Brain pericyte (primary cell): ENCODE measurements around the gene TMEM86B.
"Not testable (repeated sequence)": the region's sequence is repeated elsewhere in the genome, so short reads cannot be mapped to it uniquely, and the experiment has no call there.

Experiments used
- DNase-seq: peaks from one replicate; pipeline ENCODE4 v3.0.0-alpha.2; 2012; ENCODE audit warnings: low read depth, low spot score

TMEM86B gene

DNA sequence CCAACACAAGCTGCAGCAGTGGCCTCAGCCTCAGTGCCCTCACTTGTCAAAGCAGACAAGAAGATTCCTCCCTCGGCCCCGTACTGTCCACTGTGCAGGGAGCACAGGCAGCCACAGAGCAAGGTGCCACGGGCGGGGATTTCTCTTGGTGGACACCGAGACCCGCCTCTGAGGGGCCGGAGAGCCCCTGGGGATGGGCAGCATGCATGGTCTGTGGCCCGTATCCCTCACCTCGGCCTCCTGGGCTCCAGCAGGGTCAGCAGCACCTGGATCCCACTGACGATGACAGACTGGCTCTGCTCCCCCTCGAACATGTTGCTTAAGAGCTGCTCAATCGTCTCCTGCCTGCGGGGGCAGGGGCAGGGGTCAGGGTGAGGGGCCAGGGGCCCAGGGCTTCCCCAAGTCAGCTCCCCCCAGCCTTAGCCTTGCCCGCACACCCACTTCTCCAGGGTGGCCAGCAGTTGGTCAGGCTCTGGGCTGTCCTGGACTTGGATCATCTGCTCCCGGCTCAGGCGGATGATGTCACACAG is 13.4 kb upstream of the TMEM86B start:
- no peak for DNase-seq

DNA sequence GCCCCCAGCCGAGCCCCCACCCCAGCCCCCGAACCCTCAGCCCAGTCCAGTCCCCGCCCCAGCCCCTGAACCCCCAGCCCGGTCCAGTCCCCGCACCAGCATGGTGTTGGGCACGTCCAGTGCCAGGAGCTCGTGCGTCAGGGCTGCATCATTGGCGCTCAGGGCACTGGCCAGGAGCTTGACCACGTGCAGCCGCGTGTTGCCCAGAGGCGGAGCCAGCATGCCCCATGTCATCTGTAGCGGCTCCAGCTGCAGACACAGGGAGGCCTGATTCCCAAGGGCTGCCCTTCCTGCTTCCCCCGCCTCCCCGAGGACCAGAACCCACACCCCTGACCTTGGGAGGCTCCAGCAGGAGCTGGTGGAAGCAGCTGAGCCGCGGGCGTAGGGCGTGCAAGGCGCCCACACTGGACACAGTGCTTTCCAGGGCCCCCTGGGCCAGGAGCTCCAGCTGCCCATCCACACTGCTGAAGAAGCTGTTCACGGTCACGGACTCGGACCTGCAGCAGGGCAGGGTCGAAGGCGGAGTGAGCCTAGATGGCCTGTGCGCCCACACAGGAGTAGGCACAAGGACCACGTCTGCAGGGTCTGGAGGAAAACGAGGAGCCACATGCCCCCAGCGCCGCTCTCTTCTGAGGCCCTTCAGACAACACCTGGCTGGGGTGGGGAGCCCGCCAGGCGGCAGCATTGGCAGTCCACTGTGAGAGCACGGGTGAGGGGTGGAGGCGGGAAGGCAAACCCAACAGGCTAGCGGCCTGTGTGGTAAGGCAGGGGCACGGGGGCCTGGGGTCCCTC is 12.8 kb upstream of the TMEM86B start:
- DNase-seq: no peak

DNA sequence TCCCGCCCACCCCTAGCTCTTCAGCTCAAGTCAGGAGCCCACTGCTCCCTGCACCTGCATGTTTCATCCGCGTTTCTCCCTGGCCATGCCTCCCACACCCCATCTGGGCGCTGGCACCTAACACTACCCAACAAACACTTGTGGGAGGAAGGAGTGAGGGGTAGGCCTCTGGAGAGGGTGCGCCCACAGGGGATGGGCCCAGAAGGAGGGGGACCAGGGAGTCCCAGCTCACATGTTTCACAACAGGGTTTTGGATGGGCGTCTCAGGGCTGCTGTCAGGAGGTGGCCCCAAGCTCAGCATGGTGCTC is 12.1 kb upstream of the TMEM86B start:
- DNase-seq: no peak

DNA sequence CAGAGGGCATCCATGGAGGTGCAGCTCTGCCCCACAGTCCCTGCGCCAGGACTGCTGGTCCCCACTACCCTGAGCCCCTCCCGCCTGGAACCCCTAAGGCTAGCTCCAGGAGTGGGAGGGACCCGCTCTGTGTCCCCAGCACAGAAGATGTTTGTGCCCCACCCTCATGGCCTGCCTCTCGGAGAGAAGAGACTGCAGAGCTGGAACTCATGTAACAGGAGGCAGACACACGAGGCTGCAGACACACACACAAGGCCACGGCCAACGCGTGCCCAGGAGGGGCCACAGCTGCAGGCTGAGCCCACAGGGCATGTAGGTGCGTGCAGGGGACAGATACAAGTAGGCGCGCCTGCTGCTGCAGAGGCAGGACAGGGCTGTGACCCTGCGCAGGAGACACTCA is 10.4 kb upstream of the TMEM86B start:
- DNase-seq: no peak

DNA sequence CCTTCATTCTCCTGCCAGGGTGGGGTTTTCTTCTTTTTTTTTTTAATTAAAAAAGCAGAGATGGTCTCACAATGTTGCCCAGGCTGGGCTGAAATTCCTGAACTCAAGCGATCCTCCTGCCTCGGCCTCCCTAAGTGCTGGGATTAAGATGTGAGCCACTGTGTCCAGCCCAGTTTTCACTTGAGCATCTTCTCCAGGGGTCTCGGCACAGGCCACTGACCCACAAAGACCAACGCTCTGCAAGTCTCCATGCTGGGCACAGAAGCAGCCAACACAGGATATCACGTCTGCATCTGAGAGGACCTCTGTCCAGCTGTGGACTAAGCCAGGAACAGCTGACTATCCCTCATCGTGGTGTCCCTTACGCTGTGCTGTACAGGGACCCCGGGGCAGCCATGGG is 9.5 kb upstream of the TMEM86B start:
- no peak for DNase-seq

DNA sequence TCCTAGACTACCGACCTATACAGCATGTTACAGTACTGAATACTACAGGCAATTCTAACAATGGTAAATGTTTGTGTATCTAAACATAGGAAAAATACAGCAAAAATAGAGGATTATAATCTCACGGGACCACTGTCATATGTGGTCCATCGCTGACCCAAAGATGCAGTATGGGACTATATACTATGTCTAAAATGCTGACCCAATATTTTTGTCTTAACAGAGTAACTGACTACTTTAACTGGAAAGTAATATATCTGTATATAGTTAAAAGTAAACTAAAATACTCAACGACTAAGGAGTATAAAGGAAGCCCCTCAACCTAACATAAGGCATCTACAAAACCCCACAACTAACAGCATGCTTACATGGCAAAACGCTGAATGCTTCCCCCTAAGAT is 4.4 kb upstream of the TMEM86B start:
- no peak for DNase-seq

DNA sequence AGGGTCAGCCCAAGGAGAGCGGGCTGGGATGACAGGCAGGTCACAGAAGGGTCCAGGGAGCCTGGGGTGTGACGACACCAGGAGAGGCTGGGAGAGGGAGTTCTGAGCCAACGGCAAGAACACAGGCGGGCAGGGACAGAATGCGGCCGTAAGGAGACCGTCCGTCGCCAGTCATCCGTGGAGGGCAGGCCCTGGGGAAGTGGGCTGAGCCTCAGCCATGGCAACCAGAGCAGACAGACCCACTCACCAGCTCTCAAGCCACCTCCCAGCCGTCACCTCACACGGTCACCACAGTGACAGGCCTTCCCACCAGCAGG is 3.7 kb upstream of the TMEM86B start:
- no peak for DNase-seq

DNA sequence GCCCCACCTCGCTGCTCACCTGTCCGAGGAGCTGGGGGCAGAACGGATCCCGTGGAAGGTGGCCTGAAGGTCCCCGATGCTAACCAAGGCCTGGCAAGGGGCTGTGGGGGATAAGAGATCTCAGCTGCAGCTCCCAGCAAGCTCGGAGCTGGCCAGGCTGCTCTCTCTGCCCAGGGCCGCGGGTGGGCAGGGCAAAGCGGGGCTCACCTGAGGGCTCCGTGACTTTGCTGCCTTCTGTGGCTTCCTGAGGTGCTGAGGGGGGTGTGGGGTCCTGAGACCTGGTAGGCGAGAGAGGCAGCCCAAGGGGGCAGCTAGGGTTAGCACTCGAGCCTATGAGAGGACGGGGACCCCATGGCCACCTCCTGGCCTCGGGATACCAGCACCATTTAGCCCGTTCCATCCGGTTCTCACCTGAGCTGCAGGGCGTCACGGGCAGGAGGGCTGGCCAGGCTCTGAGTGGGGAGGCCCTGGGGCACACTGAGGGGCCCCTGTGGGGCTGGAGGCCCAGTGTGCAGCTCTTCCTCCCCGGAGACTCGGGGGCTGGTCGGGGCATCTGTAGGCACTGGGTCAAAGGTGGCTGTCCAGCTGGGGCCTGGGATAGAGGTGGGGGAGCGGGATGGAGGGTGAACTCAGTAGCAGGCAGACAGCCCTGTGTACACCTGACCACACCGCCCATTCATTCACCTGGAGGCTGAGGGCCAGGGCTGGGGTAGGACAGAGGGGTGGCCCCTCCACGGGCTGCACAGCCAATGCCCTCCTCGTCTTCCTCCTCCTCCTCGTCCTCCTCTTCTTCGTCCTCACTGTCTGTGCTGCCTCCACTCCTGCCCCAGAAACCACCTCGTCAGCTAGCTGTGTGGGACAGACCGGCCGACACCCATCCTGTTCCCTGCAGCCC is 3.1 kb upstream of the TMEM86B start:
- no peak for DNase-seq

DNA sequence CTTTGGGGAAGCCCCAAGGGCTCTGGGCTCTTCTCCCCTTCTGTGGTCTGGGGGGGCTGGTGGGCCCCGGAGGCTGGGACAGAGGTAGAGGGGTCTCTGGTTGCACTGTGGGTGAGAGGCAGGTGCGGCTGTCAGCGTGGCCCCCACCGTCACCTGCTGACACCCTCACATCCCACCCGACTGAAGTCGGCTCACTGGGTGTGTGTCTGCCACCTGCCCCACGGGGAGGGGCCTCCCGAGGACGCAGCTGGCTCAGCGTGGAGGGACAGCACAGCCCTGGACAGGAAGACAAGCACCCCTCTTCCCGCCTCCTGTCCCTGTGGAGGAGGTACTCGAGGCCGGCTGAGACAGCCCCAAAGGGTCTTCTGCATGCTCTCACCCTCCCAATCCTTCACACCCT is 2.2 kb upstream of the TMEM86B start:
- no peak for DNase-seq

DNA sequence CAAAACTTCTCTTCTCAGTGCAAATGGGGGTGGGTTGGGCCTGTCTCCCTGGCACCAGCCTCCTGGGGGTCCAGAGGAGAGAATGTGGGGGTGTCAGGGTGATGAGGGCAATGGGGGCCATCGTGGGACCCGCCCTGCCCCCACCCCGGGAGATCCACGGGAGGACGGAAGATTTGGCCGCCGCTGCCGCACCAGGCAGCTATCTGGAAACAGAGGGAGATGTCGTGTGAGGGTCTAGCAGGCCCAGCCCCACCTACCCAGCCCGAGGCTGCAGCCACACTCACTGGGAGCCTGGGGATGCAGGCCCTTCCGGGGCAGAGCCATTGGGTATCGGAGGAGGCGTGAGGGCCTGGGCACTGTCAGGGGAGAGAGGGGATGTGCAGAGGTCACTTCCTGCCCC is 1.8 kb upstream of the TMEM86B start:
- no peak for DNase-seq

DNA sequence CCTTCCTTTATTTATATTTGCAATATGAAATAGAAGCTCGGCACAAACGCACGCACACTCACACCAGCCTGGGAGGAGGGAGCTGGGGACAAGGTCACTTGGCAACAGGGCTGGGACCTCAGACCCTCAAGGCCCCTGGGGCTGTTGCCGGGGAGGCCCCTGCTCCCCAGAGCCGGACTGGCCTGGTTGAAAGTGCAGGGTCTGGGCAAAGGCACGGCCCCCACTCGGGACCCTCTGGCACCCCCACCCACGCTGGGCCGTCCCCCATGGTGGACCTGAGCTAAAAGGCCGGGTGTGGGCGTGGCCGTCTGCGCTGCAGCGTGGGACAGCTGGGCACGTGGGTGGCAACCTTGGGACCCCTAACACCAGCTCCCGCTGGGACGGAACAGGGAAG is 1.2 kb upstream of the TMEM86B start:
- no peak for DNase-seq

DNA sequence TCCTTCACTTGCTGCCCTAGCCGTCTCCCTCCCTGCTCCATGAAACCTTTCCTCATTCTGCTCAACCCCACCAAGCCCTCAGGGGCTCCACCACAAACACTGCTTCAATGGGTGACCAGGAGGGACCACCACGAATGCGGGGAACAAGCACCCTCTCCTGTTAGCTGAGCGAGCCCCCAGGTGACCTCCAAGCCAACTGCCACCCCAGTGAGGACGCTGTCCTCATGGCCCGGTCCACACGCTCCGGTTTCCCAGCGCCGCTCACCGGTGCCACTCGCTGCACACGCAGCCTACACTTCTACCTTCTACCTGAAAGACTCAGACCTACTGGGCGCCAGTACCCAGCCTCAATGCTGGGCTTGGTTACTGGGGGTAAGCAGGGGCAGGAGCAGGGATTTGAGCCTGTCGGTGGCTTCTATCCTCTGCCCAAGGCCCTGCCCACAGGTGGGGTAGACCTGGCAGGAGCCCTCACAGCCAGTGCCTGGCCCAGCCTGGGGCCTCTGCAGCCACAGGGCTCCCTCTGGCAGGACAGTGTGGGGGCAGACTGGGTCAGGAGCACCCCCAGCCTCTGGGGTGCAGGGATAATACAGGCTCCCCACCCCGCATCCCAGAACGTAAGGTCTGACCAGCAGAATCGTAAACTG is 704 bp upstream of the TMEM86B start:
- DNase-seq: no peak

DNA sequence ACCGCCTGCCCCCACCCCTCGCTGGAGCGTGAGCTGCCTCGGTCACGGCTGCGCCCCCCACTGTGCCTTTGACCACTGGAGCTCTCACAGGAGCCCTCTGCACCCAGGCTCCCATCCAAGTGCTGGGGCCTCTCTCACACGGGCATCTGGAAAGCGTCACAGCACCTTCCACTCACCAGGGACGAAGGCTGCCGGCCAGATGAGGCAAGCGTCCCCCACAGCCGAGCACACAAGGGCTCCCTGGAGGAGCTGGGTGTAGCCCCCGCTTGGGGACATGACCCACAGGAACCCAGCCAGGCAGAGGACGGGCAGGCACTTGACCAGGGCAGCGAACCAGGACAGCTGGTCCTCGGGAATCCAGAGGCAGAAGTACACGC is 560 bp downstream of the TMEM86B start:
- DNase-seq: no peak

DNA sequence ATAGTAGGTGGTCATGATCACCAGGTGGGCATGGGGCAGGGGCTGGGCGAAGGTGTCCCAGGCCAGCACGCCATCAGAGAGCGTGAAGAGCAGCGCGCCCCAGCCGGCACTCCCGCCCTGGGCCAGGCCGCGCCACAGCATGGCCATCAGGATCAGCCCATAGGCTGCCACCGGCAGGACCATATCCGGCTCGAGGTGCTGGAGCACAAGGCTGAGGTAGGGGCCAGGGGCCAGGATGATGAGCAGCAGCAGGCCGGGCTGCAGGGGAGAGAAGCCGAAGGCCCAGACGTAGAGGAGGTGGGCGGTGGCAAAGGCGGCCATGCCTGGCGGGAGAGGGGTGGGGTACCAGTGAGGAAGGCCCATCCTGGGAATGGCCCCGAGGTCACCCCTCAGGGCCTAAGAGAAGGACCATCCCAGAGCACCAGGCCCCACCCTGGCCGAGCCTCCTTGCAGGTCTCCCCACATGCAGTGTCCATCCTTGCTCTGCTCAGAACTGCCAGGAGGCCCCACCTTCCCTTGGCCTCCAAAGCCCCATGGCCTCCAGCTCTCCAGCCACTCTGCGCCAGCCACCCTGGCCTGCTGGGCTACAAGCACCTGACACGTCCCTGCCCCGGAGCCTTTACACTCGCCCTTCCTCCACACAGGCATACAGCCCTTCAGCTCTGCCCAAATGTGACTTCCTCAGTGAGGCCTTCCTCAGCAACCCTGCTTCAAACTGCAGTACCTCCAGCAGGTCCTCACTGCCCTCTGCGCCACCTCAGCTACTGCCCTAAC is 1.1 kb downstream of the TMEM86B start:
- no peak for DNase-seq

DNA sequence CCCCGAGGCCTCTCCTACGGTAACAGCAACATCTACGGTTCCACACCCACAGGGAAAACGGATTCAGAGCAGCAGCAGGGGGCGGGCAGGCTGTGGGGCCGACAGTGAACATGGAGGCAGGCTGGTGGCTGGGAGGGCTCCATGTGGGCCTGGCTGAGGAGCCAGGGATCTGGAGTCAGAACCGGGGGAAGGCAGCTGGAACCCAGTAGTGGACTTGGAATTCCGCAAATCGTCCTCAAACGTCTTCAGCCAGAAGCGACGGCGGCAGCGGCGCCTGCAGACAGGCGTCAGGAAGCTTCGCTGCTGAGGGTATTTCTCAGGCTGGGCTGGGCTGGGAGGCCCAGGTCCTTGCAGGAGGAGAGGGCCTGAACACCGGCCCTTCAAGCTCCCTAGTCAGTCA is 1.8 kb downstream of the TMEM86B start:
- DNase-seq: no peak

DNA sequence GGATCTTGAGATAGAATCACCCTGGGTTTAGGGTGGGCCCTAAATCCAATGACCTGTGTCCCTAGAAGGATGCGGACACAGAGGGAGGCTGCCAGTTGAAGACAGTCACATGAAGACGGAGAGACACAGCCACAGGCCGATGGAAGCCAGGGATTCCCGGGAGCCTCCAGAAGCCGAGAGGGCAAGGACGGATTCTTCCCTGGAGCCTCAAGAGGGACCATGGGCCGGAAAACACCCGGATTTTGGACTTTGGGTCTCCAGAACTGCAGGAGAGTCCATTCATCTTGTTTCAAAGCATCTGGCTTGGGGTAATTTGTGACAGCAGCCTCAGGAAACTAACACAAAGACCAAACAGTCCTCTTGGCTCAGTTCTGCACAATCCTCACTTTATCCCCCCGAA is 2.3 kb downstream of the TMEM86B start:
- no peak for DNase-seq

DNA sequence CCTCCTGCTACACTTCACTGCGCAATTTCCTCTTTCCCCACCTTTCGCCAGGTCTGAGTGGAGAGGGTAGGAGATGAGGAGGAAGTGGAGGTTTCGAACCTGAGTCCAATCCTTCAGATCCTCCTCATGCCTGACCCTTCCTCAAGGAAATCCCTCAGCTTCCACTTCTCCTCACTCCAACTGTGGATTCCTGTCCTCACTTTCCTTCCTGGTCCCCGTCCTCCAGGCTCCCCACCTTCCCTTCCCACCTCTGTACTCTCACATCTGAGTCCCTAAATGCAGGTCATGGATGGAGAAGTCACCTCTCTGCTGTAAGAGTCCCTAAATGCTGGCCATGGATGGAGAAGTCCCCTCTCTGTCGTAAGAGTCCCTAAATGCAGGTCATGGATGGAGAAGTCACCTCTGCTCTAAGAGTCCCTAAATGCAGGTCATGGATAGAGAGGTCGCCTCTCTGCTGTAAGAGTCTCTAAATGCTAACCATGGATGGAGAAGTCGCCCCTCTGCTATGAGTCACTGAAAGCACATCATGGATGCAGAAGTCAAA is 3.1 kb downstream of the TMEM86B start:
- DNase-seq: no peak

DNA sequence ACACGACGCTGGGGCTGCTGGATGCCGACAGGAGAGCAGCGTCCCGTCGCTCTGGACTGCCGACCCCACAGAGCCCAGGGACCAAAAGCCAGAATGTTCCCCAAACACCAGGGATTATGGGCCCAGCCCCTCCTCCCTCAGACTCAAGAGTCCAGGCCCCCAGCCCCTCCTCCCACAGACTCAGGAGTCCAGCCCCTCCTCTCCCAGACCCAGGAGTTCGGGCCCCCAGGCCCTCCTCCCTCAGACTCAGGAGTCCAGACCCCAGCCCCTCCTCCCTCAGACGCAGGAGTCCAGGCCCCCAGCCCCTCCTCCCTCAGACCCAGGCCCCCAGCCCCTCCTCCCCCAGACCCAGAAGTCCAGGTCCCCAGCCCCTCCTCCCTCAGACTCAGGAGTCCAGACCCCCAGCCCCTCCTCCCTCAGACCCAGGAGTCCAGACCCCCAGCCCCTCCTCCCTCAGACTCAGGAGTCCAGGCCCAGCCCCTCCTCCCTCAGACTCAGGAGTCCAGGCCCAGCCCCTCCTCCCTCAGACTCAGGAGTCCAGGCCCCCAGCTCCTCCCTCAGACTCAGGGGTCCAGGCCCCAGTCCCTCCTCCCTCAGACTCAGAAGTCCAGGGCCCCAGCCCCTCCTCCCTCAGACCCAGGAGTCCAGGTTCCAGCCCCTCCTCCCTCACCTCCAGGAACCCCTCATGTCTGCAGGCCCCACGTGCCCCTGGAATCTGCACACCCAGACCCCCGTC is 3.7 kb downstream of the TMEM86B start:
- DNase-seq: not testable (repeated sequence)

DNA sequence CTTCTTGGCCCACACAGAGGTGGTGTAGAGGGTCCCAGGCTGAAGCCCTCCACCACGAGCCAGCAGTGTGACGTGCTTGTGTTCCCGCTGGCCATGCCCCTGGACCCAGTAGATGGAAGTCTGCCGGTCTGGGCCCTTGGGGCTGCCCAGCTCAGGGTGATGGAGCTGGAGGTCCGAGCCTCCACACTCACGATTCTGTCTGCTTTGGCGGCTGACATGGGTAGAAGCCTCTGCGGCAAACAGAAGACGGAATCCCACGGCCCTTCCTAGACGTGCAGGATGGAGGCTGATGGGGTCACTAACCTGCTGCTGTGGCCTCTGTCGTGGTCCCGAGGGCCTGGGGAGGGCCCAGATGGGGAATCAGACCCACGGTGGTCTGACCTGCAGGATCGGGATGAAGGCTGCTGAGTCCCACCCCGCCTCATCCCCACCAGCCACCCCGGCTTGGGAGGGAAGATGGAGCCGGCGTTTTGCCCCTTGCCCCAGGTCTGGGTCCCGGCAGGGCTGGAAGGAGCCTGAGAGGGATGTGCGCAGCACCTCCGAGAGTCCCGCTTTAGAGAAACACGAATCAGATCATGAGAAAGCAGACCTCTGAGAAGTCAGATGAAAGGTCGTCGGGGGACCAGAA is 4.4 kb downstream of the TMEM86B start:
- no peak for DNase-seq

DNA sequence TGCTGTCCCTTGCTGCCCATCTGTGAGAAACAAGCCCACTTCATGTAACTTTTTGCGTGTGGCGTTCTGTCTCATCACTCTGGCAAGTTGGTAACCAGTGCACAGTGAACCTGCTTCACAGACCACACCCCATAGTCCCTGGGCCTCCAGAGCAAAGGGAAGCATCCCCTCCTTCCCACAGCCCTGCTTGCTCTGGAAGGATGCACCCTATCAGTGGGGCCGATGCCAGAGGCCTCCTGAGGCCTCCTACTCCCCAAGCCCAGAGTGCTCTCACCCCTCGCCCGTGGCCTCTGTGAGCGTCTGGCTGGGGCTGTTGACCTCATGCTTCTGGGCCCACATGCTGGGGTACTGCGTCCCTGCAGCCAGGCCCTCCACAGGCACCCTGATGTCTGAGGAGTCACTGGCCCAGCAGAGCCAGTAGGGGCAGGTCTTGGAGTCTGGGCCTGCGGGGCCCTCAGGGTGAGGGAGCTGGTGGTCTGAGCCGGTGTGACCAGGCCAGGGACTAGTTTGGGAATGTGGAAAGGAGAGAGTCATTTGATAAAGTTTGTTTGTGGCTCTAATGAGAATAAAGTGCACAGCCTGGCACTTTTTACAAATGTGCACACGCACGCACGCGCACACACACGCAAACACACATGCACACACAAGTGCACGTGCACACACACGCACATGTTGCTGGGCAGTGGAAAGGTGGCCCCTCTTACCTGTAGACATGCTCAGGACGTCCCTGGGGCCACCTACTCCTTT is 5.1 kb downstream of the TMEM86B start:
- no peak for DNase-seq
